ENCODE measurements around the gene SFRP5.

Gene SFRP5

DNA sequence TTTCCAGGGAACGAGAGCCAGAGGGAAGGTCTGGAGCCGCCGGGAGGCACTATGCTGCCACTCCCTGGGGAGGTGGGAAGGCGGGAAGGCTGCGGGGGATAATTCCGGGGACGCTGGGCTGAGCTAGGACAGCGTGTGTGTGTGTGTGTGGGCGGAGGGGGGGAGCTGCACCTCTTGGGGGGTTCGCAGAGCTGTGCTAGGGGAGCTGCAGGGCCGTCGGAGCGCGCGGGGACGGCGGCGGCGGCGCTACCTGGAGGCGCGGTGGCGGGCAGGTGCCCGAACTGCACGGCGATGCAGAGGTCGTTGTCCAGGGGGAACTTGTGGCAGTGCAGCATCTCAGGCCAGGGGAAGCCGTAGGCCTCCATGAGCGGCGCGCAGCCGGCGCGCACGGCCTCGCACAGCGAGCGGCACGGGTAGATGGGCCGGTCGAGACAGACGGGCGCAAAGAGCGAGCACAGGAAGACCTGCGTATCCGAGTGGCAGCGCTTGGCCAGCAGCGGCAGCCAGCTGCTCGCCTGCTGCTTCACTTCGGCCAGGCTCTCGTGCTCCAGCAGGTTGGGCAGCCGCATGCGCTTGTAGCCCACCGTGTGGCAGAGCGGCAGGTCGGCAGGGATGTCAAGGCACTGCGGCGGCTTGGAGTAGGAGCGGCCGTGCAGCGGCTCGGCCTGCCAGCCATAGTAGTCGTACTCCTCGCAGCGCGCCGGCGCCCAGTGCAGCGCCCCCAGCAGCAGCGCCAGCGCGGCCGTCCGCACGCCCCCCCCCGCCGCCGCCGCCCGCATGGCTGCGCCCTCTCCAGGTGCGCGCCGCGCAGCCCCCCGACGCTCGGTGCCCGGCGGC is 526 bp downstream of the SFRP5 start:
- H3K4me3 ChIP-seq (ENCODE audit: severe bottlenecking) = peak overlapping the region; percentile 13
- DNase-seq (ENCODE audit: low spot score) (no peak), ATAC-seq (ENCODE audit: low read depth) (peak; percentile 61)
- no peaks in the 10 kb centered on the region for H3K36me3 ChIP-seq (ENCODE audit: low read depth)
- H3K4me1 ChIP-seq (ENCODE audit: insufficient read depth, poor library complexity, severe bottlenecking) = no peaks in the 10 kb centered on the region
- no peaks in the 10 kb centered on the region for H3K9me3 ChIP-seq (ENCODE audit: severe bottlenecking)
- no peak overlapping the region for H3K27ac ChIP-seq (ENCODE audit: poor library complexity, severe bottlenecking)
- peaks cover 45% of the 10 kb centered on the region for H3K27me3 ChIP-seq (ENCODE audit: insufficient read depth, poor library complexity, severe bottlenecking)
- no peak for TF ChIP-seq CTCF (IDR thresholded peaks at IDR 0.05; ENCODE audit: poor library complexity, severe bottlenecking)

- no peak for TF ChIP-seq CTCF (IDR thresholded peaks at IDR 0.05; ENCODE audit: poor library complexity, severe bottlenecking)
- H3K27me3 ChIP-seq (ENCODE audit: insufficient read depth, poor library complexity, severe bottlenecking) = peaks cover 45% of the 10 kb centered on the region
- no peak overlapping the region for H3K27ac ChIP-seq (ENCODE audit: poor library complexity, severe bottlenecking)
- H3K4me3 ChIP-seq (ENCODE audit: severe bottlenecking) = no peak overlapping the region
- DNase-seq (ENCODE audit: low spot score) = no peak
- no peaks in the 10 kb centered on the region for H3K36me3 ChIP-seq (ENCODE audit: low read depth)
- ATAC-seq (ENCODE audit: low read depth) = no peak
- no peaks in the 10 kb centered on the region for H3K4me1 ChIP-seq (ENCODE audit: insufficient read depth, poor library complexity, severe bottlenecking)
- no peaks in the 10 kb centered on the region for H3K9me3 ChIP-seq (ENCODE audit: severe bottlenecking)
Observed at GRCh38 chr10:97770255-97770654, 1.5 kb downstream of the SFRP5 start.

DNA sequence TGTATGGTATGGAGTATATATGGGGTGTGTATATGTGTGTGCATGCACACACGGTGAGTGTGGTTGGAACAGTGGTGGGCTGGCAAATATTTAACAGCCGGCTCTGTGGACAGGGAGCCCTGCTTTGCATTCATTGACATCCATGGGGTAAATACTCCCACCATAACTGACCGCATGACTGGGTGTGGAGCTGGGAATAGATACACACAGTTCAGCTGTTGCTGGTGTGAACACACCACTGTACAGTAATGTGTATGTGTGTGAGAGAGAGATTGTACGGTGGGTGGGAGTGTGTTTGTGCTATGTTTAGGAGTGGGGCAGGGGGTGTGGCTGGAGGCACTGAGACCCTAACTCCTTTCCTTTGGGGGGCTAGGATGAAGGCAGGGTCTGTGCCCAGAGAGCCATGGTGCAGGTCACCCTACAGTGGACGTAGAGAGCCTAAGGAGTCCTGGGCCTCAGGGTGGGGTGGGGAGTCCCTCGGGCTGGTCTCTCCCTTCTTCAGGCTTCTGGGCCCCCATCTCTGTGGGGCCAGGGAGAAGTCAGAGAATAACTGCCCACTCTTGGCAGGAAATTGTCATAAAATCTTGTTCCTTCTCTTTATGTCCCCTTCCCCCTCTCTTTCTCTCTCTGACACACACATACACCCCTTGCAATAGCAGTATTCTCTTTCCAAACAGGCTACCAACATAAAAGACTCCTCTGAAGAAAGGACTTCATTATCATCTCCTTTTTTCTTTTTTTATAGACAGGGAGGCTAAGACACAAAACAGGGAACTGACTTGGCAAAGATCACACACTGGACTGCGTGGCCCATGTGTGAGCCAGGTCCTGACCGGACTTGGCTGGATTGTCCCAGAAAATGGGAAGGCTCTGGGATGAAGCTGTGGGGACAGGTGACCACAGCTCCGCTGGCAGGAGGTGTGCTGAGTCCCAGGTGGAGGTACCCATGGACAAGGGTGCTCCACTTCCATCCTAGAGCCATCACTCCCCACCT is 3.2 kb downstream of the SFRP5 start:
- H3K9me3 ChIP-seq (ENCODE audit: severe bottlenecking) = no peaks in the 10 kb centered on the region
- ATAC-seq (ENCODE audit: low read depth) (no peak), DNase-seq (ENCODE audit: low spot score) (no peak)
- TF ChIP-seq CTCF (IDR thresholded peaks at IDR 0.05; ENCODE audit: poor library complexity, severe bottlenecking) = no peak
- H3K27me3 ChIP-seq (ENCODE audit: insufficient read depth, poor library complexity, severe bottlenecking) = peaks cover 41% of the 10 kb centered on the region
- no peaks in the 10 kb centered on the region for H3K4me1 ChIP-seq (ENCODE audit: insufficient read depth, poor library complexity, severe bottlenecking)
- H3K27ac ChIP-seq (ENCODE audit: poor library complexity, severe bottlenecking) = no peak overlapping the region
- H3K36me3 ChIP-seq (ENCODE audit: low read depth) = no peaks in the 10 kb centered on the region
- no peak overlapping the region for H3K4me3 ChIP-seq (ENCODE audit: severe bottlenecking)

GRCh38 chr10:97766996-97767924 is 4.5 kb downstream of the SFRP5 start:
- no peak for TF ChIP-seq CTCF (IDR thresholded peaks at IDR 0.05; ENCODE audit: poor library complexity, severe bottlenecking)
- Histone ChIP-seq H3K4me3 (ENCODE audit: severe bottlenecking) (no peak overlapping the region), H3K27ac (ENCODE audit: poor library complexity, severe bottlenecking) (no peak overlapping the region), H3K4me1 (ENCODE audit: insufficient read depth, poor library complexity, severe bottlenecking) (no peaks in the 10 kb centered on the region), H3K27me3 (ENCODE audit: insufficient read depth, poor library complexity, severe bottlenecking) (peaks cover 28% of the 10 kb centered on the region), H3K9me3 (ENCODE audit: severe bottlenecking) (no peaks in the 10 kb centered on the region), H3K36me3 (ENCODE audit: low read depth) (no peaks in the 10 kb centered on the region)
- ATAC-seq (ENCODE audit: low read depth) (no peak), DNase-seq (ENCODE audit: low spot score) (no peak)

All from RWPE2 (cell line).